OCI-LY7 (cell line): ENCODE results near the gene CSH2.

ENCODE experiments used
- EZH2phosphoT487 ChIP-seq: fragments of 200-600 bp; sonication (generic); IDR thresholded peaks from 2 replicates; pipeline ENCODE4 v1.6.1; 2018; ENCODE audit warnings: low read depth, borderline replicate concordance, mild to moderate bottlenecking, mixed run types, antibody characterized with exemption, low read length, moderate library complexity, mixed read lengths
- TF ChIP-seq, protein P1 (sequence below): fragments of 200-600 bp; sonication (generic); conservative IDR thresholded peaks from 2 replicates; pipeline ENCODE4 v1.5.1; 2014; ENCODE audit warnings: mild to moderate bottlenecking, antibody characterized with exemption, low read length, moderate library complexity, mixed read lengths

DNA sequence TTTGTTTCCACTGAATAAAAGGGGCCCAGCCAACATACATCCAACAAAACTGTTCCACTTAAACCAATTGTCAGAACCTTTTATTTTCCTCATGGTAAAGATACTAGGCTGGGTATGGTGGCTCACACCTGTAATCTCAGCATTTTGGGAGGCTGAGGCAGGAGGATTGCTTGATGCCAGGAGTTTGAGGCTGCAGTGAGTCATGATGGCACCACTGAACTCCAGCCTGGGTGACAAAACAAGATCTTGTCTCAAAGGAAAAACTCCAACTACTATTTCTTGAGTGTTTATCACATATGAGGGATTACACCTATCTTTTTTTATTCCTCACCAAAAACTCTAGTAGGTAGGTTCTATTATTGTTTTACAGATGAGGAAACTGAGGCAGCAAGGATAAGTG is 50.9 kb downstream of the CSH2 start:
- TF ChIP-seq EZH2phosphoT487: no peak
- TF ChIP-seq, protein P1, sequence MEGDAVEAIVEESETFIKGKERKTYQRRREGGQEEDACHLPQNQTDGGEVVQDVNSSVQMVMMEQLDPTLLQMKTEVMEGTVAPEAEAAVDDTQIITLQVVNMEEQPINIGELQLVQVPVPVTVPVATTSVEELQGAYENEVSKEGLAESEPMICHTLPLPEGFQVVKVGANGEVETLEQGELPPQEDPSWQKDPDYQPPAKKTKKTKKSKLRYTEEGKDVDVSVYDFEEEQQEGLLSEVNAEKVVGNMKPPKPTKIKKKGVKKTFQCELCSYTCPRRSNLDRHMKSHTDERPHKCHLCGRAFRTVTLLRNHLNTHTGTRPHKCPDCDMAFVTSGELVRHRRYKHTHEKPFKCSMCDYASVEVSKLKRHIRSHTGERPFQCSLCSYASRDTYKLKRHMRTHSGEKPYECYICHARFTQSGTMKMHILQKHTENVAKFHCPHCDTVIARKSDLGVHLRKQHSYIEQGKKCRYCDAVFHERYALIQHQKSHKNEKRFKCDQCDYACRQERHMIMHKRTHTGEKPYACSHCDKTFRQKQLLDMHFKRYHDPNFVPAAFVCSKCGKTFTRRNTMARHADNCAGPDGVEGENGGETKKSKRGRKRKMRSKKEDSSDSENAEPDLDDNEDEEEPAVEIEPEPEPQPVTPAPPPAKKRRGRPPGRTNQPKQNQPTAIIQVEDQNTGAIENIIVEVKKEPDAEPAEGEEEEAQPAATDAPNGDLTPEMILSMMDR: no peak
